Measurements from ENCODE around the gene GMPPB. TPM values are rescaled to one million over a fixed set of nuclear protein-coding genes. Genes with fewer than 3 reads are reported as not detected.

GMPPB gene
- total RNA-seq, 2 experiments from 2014 or later = 40.7 to 54.5 TPM

- Histone ChIP-seq H3K9me2 (ENCODE audit: insufficient read depth, low read length) (no peaks in the 10 kb centered on the region), H3K4me1 (ENCODE audit: insufficient read depth, low read length, poor library complexity, severe bottlenecking) (no peaks in the 10 kb centered on the region), H2AFZ (ENCODE audit: low read length) (no peak overlapping the region), H3K4me3 (ENCODE audit: low read depth, low read length, poor library complexity, severe bottlenecking) (no peak overlapping the region), H4K20me1 (ENCODE audit: insufficient read depth, low read length) (no peaks in the 10 kb centered on the region), H3K36me3 (ENCODE audit: insufficient read depth, low read length) (peaks cover 20% of the 10 kb centered on the region; the same call in 1 of the 2 replicates), H3K4me2 (ENCODE audit: low read length) (no peak overlapping the region), H3K27ac (ENCODE audit: low read depth, low read length, poor library complexity, severe bottlenecking) (no peak overlapping the region), H3K79me2 (ENCODE audit: insufficient read depth, low read depth, low read length) (no peaks in the 10 kb centered on the region), H3K9me3 (ENCODE audit: low read length) (no peaks in the 10 kb centered on the region)
- no peak for TF ChIP-seq CTCF (conservative IDR thresholded peaks at IDR 0.05; ENCODE audit: low read length)
- TF ChIP-seq EZH2phosphoT487 (IDR thresholded peaks at IDR 0.05; ENCODE audit: borderline replicate concordance, low read depth, low read length) = no peak
- ChIA-PET POLR2A (no interaction called here), CTCF (ENCODE audit: unreplicated experiment) (no interaction called here)
- no peak for DNase-seq (ENCODE audit: low spot score)
- no TSS peak for BruUV-seq (replicated peaks)
- intact Hi-C loops (cut with micrococcal nuclease; ENCODE audit: unreplicated experiment) = no loop called here
These were observed 10.2 kb downstream of the GMPPB start for GRCh38 chr3:49713336-49714105.

- intact Hi-C loops (cut with micrococcal nuclease; ENCODE audit: unreplicated experiment) = no loop called here
- DNase-seq (ENCODE audit: low spot score) = no peak
- BruUV-seq (replicated peaks) = no TSS peak
- Histone ChIP-seq H3K4me3 (ENCODE audit: low read depth, low read length, poor library complexity, severe bottlenecking) (no peak overlapping the region), H3K9me2 (ENCODE audit: insufficient read depth, low read length) (no peaks in the 10 kb centered on the region), H3K9me3 (ENCODE audit: low read length) (no peaks in the 10 kb centered on the region), H3K27ac (ENCODE audit: low read depth, low read length, poor library complexity, severe bottlenecking) (no peak overlapping the region), H2AFZ (ENCODE audit: low read length) (no peak overlapping the region), H3K4me1 (ENCODE audit: insufficient read depth, low read length, poor library complexity, severe bottlenecking) (no peaks in the 10 kb centered on the region), H3K36me3 (ENCODE audit: insufficient read depth, low read length) (peaks cover 13% of the 10 kb centered on the region; the same call in 1 of the 2 replicates), H4K20me1 (ENCODE audit: insufficient read depth, low read length) (no peaks in the 10 kb centered on the region), H3K79me2 (ENCODE audit: insufficient read depth, low read depth, low read length) (no peaks in the 10 kb centered on the region), H3K4me2 (ENCODE audit: low read length) (no peak overlapping the region)
- ChIA-PET POLR2A (no interaction called here), CTCF (ENCODE audit: unreplicated experiment) (no interaction called here)
- TF ChIP-seq EZH2phosphoT487 (IDR thresholded peaks at IDR 0.05; ENCODE audit: borderline replicate concordance, low read depth, low read length) = no peak
- TF ChIP-seq CTCF (conservative IDR thresholded peaks at IDR 0.05; ENCODE audit: low read length) = no peak
These were observed 11.0 kb downstream of the GMPPB start for GRCh38 chr3:49712631-49713317.

GRCh38 chr3:49712166-49712565 lies 11.6 kb downstream of the GMPPB start:
- POLR2A ChIA-PET = interaction anchor here (0.7 kb wide), 1 partner anchor 10 kb away, joined by 3 read pairs; no protein-coding TSS in a partner anchor
- no peak for DNase-seq (ENCODE audit: low spot score)

More at GRCh38 chr3:49712166-49712565, 11.6 kb downstream of the GMPPB start:
- Histone ChIP-seq H3K36me3 (ENCODE audit: insufficient read depth, low read length) (peaks cover 11% of the 10 kb centered on the region; the same call in 1 of the 2 replicates), H3K4me3 (ENCODE audit: low read depth, low read length, poor library complexity, severe bottlenecking) (no peak overlapping the region), H3K9me2 (ENCODE audit: insufficient read depth, low read length) (no peaks in the 10 kb centered on the region), H2AFZ (ENCODE audit: low read length) (no peak overlapping the region), H3K4me1 (ENCODE audit: insufficient read depth, low read length, poor library complexity, severe bottlenecking) (no peaks in the 10 kb centered on the region), H4K20me1 (ENCODE audit: insufficient read depth, low read length) (no peaks in the 10 kb centered on the region), H3K79me2 (ENCODE audit: insufficient read depth, low read depth, low read length) (no peaks in the 10 kb centered on the region), H3K4me2 (ENCODE audit: low read length) (no peak overlapping the region), H3K9me3 (ENCODE audit: low read length) (no peaks in the 10 kb centered on the region), H3K27ac (ENCODE audit: low read depth, low read length, poor library complexity, severe bottlenecking) (no peak overlapping the region)
- intact Hi-C loops (cut with micrococcal nuclease; ENCODE audit: unreplicated experiment) = no loop called here
- no TSS peak for BruUV-seq (replicated peaks)
- TF ChIP-seq CTCF (conservative IDR thresholded peaks at IDR 0.05; ENCODE audit: low read length) (no peak), EZH2phosphoT487 (IDR thresholded peaks at IDR 0.05; ENCODE audit: borderline replicate concordance, low read depth, low read length) (no peak)
- CTCF ChIA-PET (ENCODE audit: unreplicated experiment) = no interaction called here
